ENCODE data around the gene CCDC182. TPM values are rescaled to one million over a fixed set of nuclear protein-coding genes. Genes with fewer than 3 reads are reported as not detected.

CCDC182 gene
- total RNA-seq, 2 experiments from 2014 or later, result not detected

GRCh38 chr17:57752031-57752905, 7.2 kb upstream of the CCDC182 start:
- Mint-ChIP-seq H3K27me3 (peaks cover 5% of the 10 kb centered on the region), H3K9me3 (no peaks in the 10 kb centered on the region), H3K4me1 (peaks cover 10% of the 10 kb centered on the region), H3K4me3 (no peak overlapping the region), H3K36me3 (ENCODE audit: low read depth) (no peaks in the 10 kb centered on the region), H3K27ac (no peak overlapping the region)
- no peak for DNase-seq
- CTCF ChIA-PET, result interaction anchor here (1.0 to 2.5 kb wide), 2 partner anchors 509 to 638 kb away, joined by 3 to 6 read pairs; no protein-coding TSS in a partner anchor
- POLR2A ChIA-PET, result no interaction called here

- POLR2A ChIA-PET, result no interaction called here
- DNase-seq, result no peak
- Mint-ChIP-seq H3K9me3 (no peaks in the 10 kb centered on the region), H3K4me1 (peaks cover 10% of the 10 kb centered on the region), H3K27me3 (peaks cover 5% of the 10 kb centered on the region), H3K36me3 (ENCODE audit: low read depth) (no peaks in the 10 kb centered on the region), H3K4me3 (no peak overlapping the region), H3K27ac (no peak overlapping the region)
- CTCF ChIA-PET, result interaction anchor here (2.5 kb wide), 1 partner anchor 508 kb away, joined by 6 read pairs; no protein-coding TSS in a partner anchor
Observed at GRCh38 chr17:57751348-57751971, 6.4 kb upstream of the CCDC182 start.

GRCh38 chr17:57750895-57751294, 5.8 kb upstream of the CCDC182 start:
- Mint-ChIP-seq H3K4me3 (no peak overlapping the region), H3K36me3 (ENCODE audit: low read depth) (no peaks in the 10 kb centered on the region), H3K27me3 (peaks cover 8% of the 10 kb centered on the region), H3K9me3 (no peaks in the 10 kb centered on the region), H3K27ac (no peak overlapping the region), H3K4me1 (peaks cover 10% of the 10 kb centered on the region)
- CTCF ChIA-PET, result interaction anchor here (1.9 to 2.5 kb wide), 2 partner anchors 33 to 507 kb away, joined by 5 to 6 read pairs; no protein-coding TSS in a partner anchor
- DNase-seq, result no peak
- POLR2A ChIA-PET, result no interaction called here

- H3K4me3 Mint-ChIP-seq, result no peak overlapping the region
- ChIA-PET CTCF (interaction anchor here (1.9 to 2.5 kb wide), 3 partner anchors 33 to 507 kb away, joined by 5 to 6 read pairs (median 5); no protein-coding TSS in a partner anchor), POLR2A (no interaction called here)
- no peaks in the 10 kb centered on the region for H3K36me3 Mint-ChIP-seq (ENCODE audit: low read depth)
- no peak overlapping the region for H3K27ac Mint-ChIP-seq
- no peak for DNase-seq
- H3K4me1 Mint-ChIP-seq, result peaks cover 10% of the 10 kb centered on the region
- H3K27me3 Mint-ChIP-seq, result peaks cover 8% of the 10 kb centered on the region
- no peaks in the 10 kb centered on the region for H3K9me3 Mint-ChIP-seq
Observed at GRCh38 chr17:57750109-57750871, 5.2 kb upstream of the CCDC182 start.

- no peaks in the 10 kb centered on the region for H3K9me3 Mint-ChIP-seq
- H3K36me3 Mint-ChIP-seq (ENCODE audit: low read depth), result no peaks in the 10 kb centered on the region
- no peak overlapping the region for H3K4me3 Mint-ChIP-seq
- ChIA-PET CTCF (interaction anchor here (0.7 to 2.0 kb wide), 5 partner anchors 33 to 617 kb away, joined by 3 to 5 read pairs (median 3); no protein-coding TSS in a partner anchor), POLR2A (no interaction called here)
- DNase-seq, result no peak
- peaks cover 10% of the 10 kb centered on the region for H3K4me1 Mint-ChIP-seq
- H3K27ac Mint-ChIP-seq, result no peak overlapping the region
- H3K27me3 Mint-ChIP-seq, result peaks cover 8% of the 10 kb centered on the region
Observed at GRCh38 chr17:57749701-57750100, 4.6 kb upstream of the CCDC182 start.

GRCh38 chr17:57747221-57748017, 2.3 kb upstream of the CCDC182 start:
- CTCF ChIA-PET, result interaction anchor here (0.6 to 1.0 kb wide), 5 partner anchors 23 to 609 kb away, joined by 3 read pairs; no protein-coding TSS in a partner anchor
- DNase-seq, result peak; percentile 54
- POLR2A ChIA-PET, result interaction anchor here (0.5 to 0.6 kb wide), 2 partner anchors 67 to 445 kb away, joined by 3 to 4 read pairs; no protein-coding TSS in a partner anchor
- H3K4me3 Mint-ChIP-seq, result no peak overlapping the region
- no peak overlapping the region for H3K27ac Mint-ChIP-seq
- no peaks in the 10 kb centered on the region for H3K9me3 Mint-ChIP-seq
- peaks cover 14% of the 10 kb centered on the region for H3K27me3 Mint-ChIP-seq
- no peaks in the 10 kb centered on the region for H3K36me3 Mint-ChIP-seq (ENCODE audit: low read depth)
- peaks cover 10% of the 10 kb centered on the region for H3K4me1 Mint-ChIP-seq

GRCh38 chr17:57746221-57746620, 1.1 kb upstream of the CCDC182 start:
- Mint-ChIP-seq H3K4me1 (peaks cover 10% of the 10 kb centered on the region), H3K27ac (no peak overlapping the region), H3K36me3 (ENCODE audit: low read depth) (no peaks in the 10 kb centered on the region), H3K4me3 (no peak overlapping the region), H3K9me3 (no peaks in the 10 kb centered on the region), H3K27me3 (peaks cover 14% of the 10 kb centered on the region)
- CTCF ChIA-PET, result interaction anchor here (0.5 to 2.1 kb wide), 4 partner anchors 14 to 503 kb away, joined by 3 to 8 read pairs (median 3); no protein-coding TSS in a partner anchor
- POLR2A ChIA-PET, result no interaction called here
- no peak for DNase-seq

GRCh38 chr17:57744195-57745170, 616 bp downstream of the CCDC182 start:
- POLR2A ChIA-PET, result no interaction called here
- CTCF ChIA-PET, result interaction anchor here (2.1 kb wide), 1 partner anchor 501 kb away, joined by 8 read pairs; no protein-coding TSS in a partner anchor

GRCh38 chr17:57740235-57740528, 4.9 kb downstream of the CCDC182 start:
- Mint-ChIP-seq H3K4me3 (no peak overlapping the region), H3K27ac (no peak overlapping the region), H3K9me3 (no peaks in the 10 kb centered on the region), H3K4me1 (peaks cover 5% of the 10 kb centered on the region), H3K36me3 (ENCODE audit: low read depth) (no peaks in the 10 kb centered on the region), H3K27me3 (peaks cover 15% of the 10 kb centered on the region)
- ChIA-PET POLR2A (interaction anchor here (0.6 kb wide), 2 partner anchors 179 to 373 kb away, joined by 3 read pairs; no protein-coding TSS in a partner anchor), CTCF (interaction anchor here (0.6 to 1.5 kb wide), 6 partner anchors 20 to 497 kb away, joined by 3 to 4 read pairs (median 3); no protein-coding TSS in a partner anchor)
- DNase-seq, result no peak

More at GRCh38 chr17:57744195-57745170, 616 bp downstream of the CCDC182 start:
- Mint-ChIP-seq H3K4me1 (peaks cover 5% of the 10 kb centered on the region), H3K27me3 (peaks cover 16% of the 10 kb centered on the region), H3K27ac (no peak overlapping the region), H3K36me3 (ENCODE audit: low read depth) (no peaks in the 10 kb centered on the region), H3K9me3 (no peaks in the 10 kb centered on the region), H3K4me3 (no peak overlapping the region)
- no peak for DNase-seq

- no peaks in the 10 kb centered on the region for H3K9me3 Mint-ChIP-seq
- no peak overlapping the region for H3K4me3 Mint-ChIP-seq
- peaks cover 18% of the 10 kb centered on the region for H3K27me3 Mint-ChIP-seq
- no peak overlapping the region for H3K27ac Mint-ChIP-seq
- POLR2A ChIA-PET, result interaction anchor here (0.6 kb wide), 2 partner anchors 179 to 373 kb away, joined by 3 read pairs; no protein-coding TSS in a partner anchor
- DNase-seq, result peak; percentile 11
- peaks cover 5% of the 10 kb centered on the region for H3K4me1 Mint-ChIP-seq
- no peaks in the 10 kb centered on the region for H3K36me3 Mint-ChIP-seq (ENCODE audit: low read depth)
- CTCF ChIA-PET, result interaction anchor here (0.6 to 1.5 kb wide), 5 partner anchors 20 to 431 kb away, joined by 3 read pairs; no protein-coding TSS in a partner anchor
Observed at GRCh38 chr17:57739402-57740234, 5.5 kb downstream of the CCDC182 start.
